CD14-positive monocyte (primary cell): ENCODE measurements around the gene ARID2. TPM values are rescaled to one million over a fixed set of nuclear protein-coding genes. Genes with fewer than 3 reads are reported as not detected.
A peak's percentile ranks its signal among the peaks of the same experiment; 100 is the strongest.

Experiments
- DNase-seq, 3 donors: peaks; one replicate each; pipeline ENCODE4 v3.0.0-alpha.2; 2011 to 2022
- H2AFZ ChIP-seq: 2 replicates; pipeline ENCODE4 v1.6.0; 2012; ENCODE audit warnings: mild to moderate bottlenecking, low read depth, low read length, inconsistent platforms; ENCODE audit not compliant: insufficient read depth, poor library complexity, severe bottlenecking
- H3K27ac ChIP-seq, 2 donors: 1 replicate in 1 of 2; 2 replicates in 1 of 2; pipeline ENCODE4 v1.5.1; 2012 to 2013; ENCODE audit warnings: low read length in 2 of 2, control low read depth in 1 of 2, inconsistent platforms in 1 of 2, low read depth in 1 of 2, mild to moderate bottlenecking in 1 of 2
- H3K27me3 ChIP-seq, 2 donors: one replicate each; pipeline versions ENCODE4 v1.6.0 to v1.6.1; 2011 to 2013; ENCODE audit warnings: low read length in 2 of 2; ENCODE audit not compliant: control insufficient read depth in 2 of 2, insufficient read depth in 2 of 2
- H3K36me3 ChIP-seq, 2 donors: replicated peaks in 1 of 2; 1 replicate in 1 of 2; 2 replicates in 1 of 2; pipeline versions ENCODE4 v1.5.1 to v1.6.1; 2012 to 2013; ENCODE audit warnings: low read length in 2 of 2, control low read depth in 1 of 2, inconsistent platforms in 1 of 2, mild to moderate bottlenecking in 1 of 2; ENCODE audit not compliant: insufficient read depth in 2 of 2, control insufficient read depth in 1 of 2
- H3K4me1 ChIP-seq, 2 donors: 1 replicate in 1 of 2; 2 replicates in 1 of 2; pipeline versions ENCODE4 v1.5.1 to v1.6.1; 2012 to 2013; ENCODE audit warnings: low read length in 2 of 2, control low read depth in 1 of 2, inconsistent platforms in 1 of 2, mild to moderate bottlenecking in 1 of 2, moderate library complexity in 1 of 2; ENCODE audit not compliant: insufficient read depth in 2 of 2, control insufficient read depth in 1 of 2
- H3K4me2 ChIP-seq: replicated peaks from 2 replicates; pipeline ENCODE3; 2012; ENCODE audit warnings: low read length, moderate library complexity, mild to moderate bottlenecking; ENCODE audit not compliant: poor library complexity, severe bottlenecking; ENCODE audit errors: extremely low read depth
- H3K4me3 ChIP-seq, 3 experiments: fragments of 200-600 bp in 1 of 3; sonication (generic) in 1 of 3; replicated peaks in 1 of 3; 1 replicate in 2 of 3; 2 replicates in 1 of 3; pipeline ENCODE4 v1.5.1; 2011 to 2013; ENCODE audit warnings: low read length in 3 of 3, mild to moderate bottlenecking in 3 of 3, control low read depth in 2 of 3, low read depth in 2 of 3, inconsistent platforms in 1 of 3, moderate library complexity in 1 of 3
- H3K79me2 ChIP-seq: 2 replicates; pipeline ENCODE4 v1.6.0; 2012; ENCODE audit warnings: mild to moderate bottlenecking, control low read depth, inconsistent platforms, low read length, moderate library complexity; ENCODE audit not compliant: insufficient read depth
- H3K9ac ChIP-seq: 2 replicates; pipeline ENCODE4 v1.6.0; 2017; ENCODE audit warnings: low read length, mild to moderate bottlenecking; ENCODE audit not compliant: insufficient read depth, poor library complexity, severe bottlenecking
- H3K9me3 ChIP-seq, 2 donors: replicated peaks in 1 of 2; 1 replicate in 1 of 2; 2 replicates in 1 of 2; pipeline versions ENCODE4 v1.5.1 to v1.6.1; 2012 to 2013; ENCODE audit warnings: low read length in 2 of 2, control low read depth in 1 of 2; ENCODE audit not compliant: control insufficient read depth in 1 of 2, insufficient read depth in 1 of 2
- H4K20me1 ChIP-seq: 2 replicates; pipeline ENCODE4 v1.6.0; 2012; ENCODE audit warnings: mild to moderate bottlenecking, low read length, control low read depth, moderate library complexity; ENCODE audit not compliant: insufficient read depth
- H3K27ac Mint-ChIP-seq, 7 donors: one replicate each; pipeline ENCODE4 v1.8.0; 2020; ENCODE audit warnings: mild to moderate bottlenecking in 7 of 7, mixed read lengths in 7 of 7, moderate library complexity in 6 of 7, inconsistent platforms in 2 of 7
- H3K27me3 Mint-ChIP-seq, 3 donors: one replicate each; pipeline ENCODE4 v1.8.0; 2021 to 2022; ENCODE audit warnings: low read depth in 3 of 3, mild to moderate bottlenecking in 3 of 3, mixed read lengths in 3 of 3, moderate library complexity in 3 of 3, inconsistent platforms in 1 of 3
- H3K36me3 Mint-ChIP-seq, 2 donors: one replicate each; pipeline ENCODE4 v1.8.0; 2020; ENCODE audit warnings: mixed read lengths in 2 of 2, inconsistent platforms in 1 of 2, mild to moderate bottlenecking in 1 of 2
- H3K4me1 Mint-ChIP-seq: one replicate; pipeline ENCODE4 v1.8.0; 2020; ENCODE audit warnings: mild to moderate bottlenecking, mixed read lengths
- H3K4me3 Mint-ChIP-seq, 2 donors: one replicate each; pipeline ENCODE4 v1.8.0; 2020; ENCODE audit warnings: mild to moderate bottlenecking in 2 of 2, mixed read lengths in 2 of 2, moderate library complexity in 1 of 2
- H3K9me3 Mint-ChIP-seq, 7 donors: one replicate each; pipeline ENCODE4 v1.8.0; 2020 to 2022; ENCODE audit warnings: mixed read lengths in 7 of 7, mild to moderate bottlenecking in 6 of 7, moderate library complexity in 6 of 7, inconsistent platforms in 2 of 7
- WGBS: methylation state at CpG from one replicate; pipeline ENCODE4 v1.1.5; 2013; ENCODE audit warnings: missing lambda C conversion rate; ENCODE audit not compliant: insufficient coverage; 5-methylcytosine and 5-hydroxymethylcytosine counted together
- intact Hi-C, 2 donors: fragments of 100-400 bp; cut with micrococcal nuclease; formaldehyde crosslinking; loops; one replicate each; pipeline versions ENCODE4 v1.15.0 to v1.15.1; 2023
- polyA plus RNA-seq, 3 donors: library from polyadenylated mRNA; depleted of rRNA in 1 of 3; unstranded in 2 of 3; stranded (reverse) in 1 of 3; fragments of 300-500 nt in 2 of 3; fragments of >200 nt in 1 of 3; fragmentation: Illumina TruSeq in 2 of 3; gene quantifications; 1 replicate in 2 of 3; 2 replicates in 1 of 3; pipeline ENCODE4 v1.2.3, GENCODE V29; 2012 to 2021
- TF ChIP-seq, protein P1 (sequence below): fragments of 200-600 bp; IDR thresholded peaks from one replicate; pipeline ENCODE4 v1.8.0; 2022; ENCODE audit warnings: antibody characterized with exemption, mild to moderate bottlenecking

ARID2 gene
- polyA plus RNA-seq, 3 donors = 3.0 to 8.0 (median 4.7) TPM

DNA sequence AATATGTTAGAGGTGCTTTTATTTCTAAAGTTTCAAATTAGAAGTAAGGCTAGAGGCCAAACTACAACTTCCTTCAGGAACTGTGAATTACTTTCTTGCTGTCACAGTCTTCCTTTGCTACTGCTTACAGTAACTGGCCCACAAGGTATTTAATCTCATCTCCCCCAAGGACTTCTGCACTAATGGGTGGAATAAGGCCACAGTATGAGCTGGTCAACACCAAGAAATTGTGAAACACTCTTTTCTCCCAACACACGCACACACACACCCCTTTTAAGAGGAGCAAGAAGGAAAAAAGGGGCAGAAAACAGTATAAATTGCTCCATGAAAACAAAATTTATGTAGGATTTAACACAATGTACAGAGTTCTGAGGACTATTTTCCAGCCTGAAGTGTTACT lies 215.3 kb downstream of the ARID2 start:
- TF ChIP-seq, protein P1, sequence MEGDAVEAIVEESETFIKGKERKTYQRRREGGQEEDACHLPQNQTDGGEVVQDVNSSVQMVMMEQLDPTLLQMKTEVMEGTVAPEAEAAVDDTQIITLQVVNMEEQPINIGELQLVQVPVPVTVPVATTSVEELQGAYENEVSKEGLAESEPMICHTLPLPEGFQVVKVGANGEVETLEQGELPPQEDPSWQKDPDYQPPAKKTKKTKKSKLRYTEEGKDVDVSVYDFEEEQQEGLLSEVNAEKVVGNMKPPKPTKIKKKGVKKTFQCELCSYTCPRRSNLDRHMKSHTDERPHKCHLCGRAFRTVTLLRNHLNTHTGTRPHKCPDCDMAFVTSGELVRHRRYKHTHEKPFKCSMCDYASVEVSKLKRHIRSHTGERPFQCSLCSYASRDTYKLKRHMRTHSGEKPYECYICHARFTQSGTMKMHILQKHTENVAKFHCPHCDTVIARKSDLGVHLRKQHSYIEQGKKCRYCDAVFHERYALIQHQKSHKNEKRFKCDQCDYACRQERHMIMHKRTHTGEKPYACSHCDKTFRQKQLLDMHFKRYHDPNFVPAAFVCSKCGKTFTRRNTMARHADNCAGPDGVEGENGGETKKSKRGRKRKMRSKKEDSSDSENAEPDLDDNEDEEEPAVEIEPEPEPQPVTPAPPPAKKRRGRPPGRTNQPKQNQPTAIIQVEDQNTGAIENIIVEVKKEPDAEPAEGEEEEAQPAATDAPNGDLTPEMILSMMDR = no peak
- Histone ChIP-seq H3K4me1 (no peaks in the 10 kb centered on the region), H3K27ac (peak overlapping the region in 1 of 2 donors; percentile 14), H4K20me1 (peaks cover 50% of the 10 kb centered on the region), H3K36me3 (peaks cover 91 to 99% of the 10 kb centered on the region in 2 donors), H3K4me2 (no peak overlapping the region), H2AFZ (no peak overlapping the region), H3K4me3 (no peak overlapping the region), H3K27me3 (no peaks in the 10 kb centered on the region), H3K9me3 (no peaks in the 10 kb centered on the region), H3K79me2 (peaks cover 9% of the 10 kb centered on the region), H3K9ac (no peak overlapping the region)
- DNase-seq = no peak
- peaks cover 82 to 86% of the 10 kb centered on the region in 2 donors for H3K36me3 Mint-ChIP-seq
- intact Hi-C loops = no loop called here
- no CpG with 5 or more reads among the region's 1 CpG for WGBS
- peaks cover 0 to 2% (median 0%) of the 10 kb centered on the region in 3 donors for H3K27me3 Mint-ChIP-seq
- no peak overlapping the region for H3K4me3 Mint-ChIP-seq
- H3K4me1 Mint-ChIP-seq = no peaks in the 10 kb centered on the region
- no peaks in the 10 kb centered on the region for H3K9me3 Mint-ChIP-seq
- H3K27ac Mint-ChIP-seq = peak overlapping the region in 2 of 7 donors; percentile 9 to 39

DNA sequence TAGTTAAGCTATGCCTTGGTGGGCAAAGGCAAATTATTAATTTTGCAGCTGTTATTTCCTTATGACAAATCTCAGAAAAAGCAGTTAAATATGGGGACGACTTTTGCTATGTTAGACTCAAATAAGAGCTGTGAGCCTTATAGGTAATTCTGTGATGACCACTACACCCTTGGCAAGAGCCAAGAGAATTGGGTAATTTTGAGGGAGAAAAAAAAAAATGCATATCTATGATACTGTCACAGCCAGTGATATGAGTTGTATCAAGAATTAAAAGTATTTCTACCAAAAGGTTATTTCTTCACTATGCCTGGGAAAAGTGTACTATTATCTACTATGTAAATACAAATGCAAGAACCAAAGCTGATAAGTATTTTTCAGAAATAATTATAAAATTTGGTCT lies 216.9 kb downstream of the ARID2 start:
- Mint-ChIP-seq H3K4me3 (no peak overlapping the region), H3K27me3 (peaks cover 0 to 2% (median 0%) of the 10 kb centered on the region in 3 donors), H3K36me3 (peaks cover 75 to 80% of the 10 kb centered on the region in 2 donors), H3K4me1 (no peaks in the 10 kb centered on the region), H3K9me3 (no peaks in the 10 kb centered on the region), H3K27ac (peak overlapping the region in 1 of 7 donors; percentile 37)
- no peak for DNase-seq
- no CpG with 5 or more reads among the region's 1 CpG for WGBS
- H3K36me3 ChIP-seq = peaks cover 77 to 92% of the 10 kb centered on the region in 2 donors
- intact Hi-C loops = no loop called here
- no peak overlapping the region for H3K9ac ChIP-seq
- H3K4me2 ChIP-seq = no peak overlapping the region
- no peak overlapping the region for H2AFZ ChIP-seq
- no peak overlapping the region for H3K4me3 ChIP-seq
- no peaks in the 10 kb centered on the region for H3K9me3 ChIP-seq
- peaks cover 8% of the 10 kb centered on the region for H3K79me2 ChIP-seq
- no peaks in the 10 kb centered on the region for H3K27me3 ChIP-seq
- peaks cover 38% of the 10 kb centered on the region for H4K20me1 ChIP-seq
- TF ChIP-seq, protein P1 = no peak
- no peaks in the 10 kb centered on the region for H3K4me1 ChIP-seq
- H3K27ac ChIP-seq = no peak overlapping the region
